ENCODE results near the gene FNIP1.

The FNIP1 gene

DNA sequence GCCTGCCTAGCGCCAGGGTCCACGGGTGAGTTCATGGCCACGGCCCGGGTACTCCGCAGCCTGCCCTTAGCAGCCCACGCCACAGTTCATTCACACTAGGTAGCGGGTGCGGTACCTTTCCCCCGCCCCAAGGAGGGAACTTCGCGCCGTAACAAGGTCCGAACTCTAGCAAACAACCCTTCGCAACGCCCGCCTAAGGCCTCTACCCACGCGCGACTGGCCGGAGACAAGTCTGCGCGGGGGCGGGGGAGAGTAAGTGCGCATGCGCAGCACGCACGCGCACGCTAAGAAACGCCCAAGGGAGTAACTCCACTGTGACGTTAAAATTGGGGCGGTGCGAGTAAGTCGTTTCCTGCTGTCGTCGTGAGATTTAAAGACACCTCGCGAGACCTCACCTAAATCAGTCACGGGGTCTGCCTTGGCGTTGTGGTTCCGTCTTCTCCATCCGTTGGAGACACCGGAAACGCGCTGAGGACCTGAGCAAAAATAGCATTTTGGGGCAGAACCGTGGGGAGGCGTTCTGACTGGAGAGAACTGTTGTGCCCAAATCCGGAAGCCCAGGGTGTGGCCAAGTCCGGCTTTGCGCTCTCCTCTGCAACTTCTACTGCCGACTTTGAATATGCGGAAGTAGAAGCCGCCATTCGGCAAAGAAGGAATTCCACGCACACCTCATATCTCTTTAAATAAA lies 161.7 kb downstream of the FNIP1 start, which contains the start of gene RAPGEF6:
TSS of gene RAPGEF6 (minus strand) at position 234 of the 688 bp plus-strand sequence. CDS start at position 35, 199 bp downstream.
- peak within 1 kb of the TSS; percentile 89 for H3K4me3 ChIP-seq (ENCODE audit: low read depth, low read length)
- in situ Hi-C loops (cut with HindIII; ENCODE audit: low sequenced_read_pairs) = no loop called here
- TF ChIP-seq, protein P1, sequence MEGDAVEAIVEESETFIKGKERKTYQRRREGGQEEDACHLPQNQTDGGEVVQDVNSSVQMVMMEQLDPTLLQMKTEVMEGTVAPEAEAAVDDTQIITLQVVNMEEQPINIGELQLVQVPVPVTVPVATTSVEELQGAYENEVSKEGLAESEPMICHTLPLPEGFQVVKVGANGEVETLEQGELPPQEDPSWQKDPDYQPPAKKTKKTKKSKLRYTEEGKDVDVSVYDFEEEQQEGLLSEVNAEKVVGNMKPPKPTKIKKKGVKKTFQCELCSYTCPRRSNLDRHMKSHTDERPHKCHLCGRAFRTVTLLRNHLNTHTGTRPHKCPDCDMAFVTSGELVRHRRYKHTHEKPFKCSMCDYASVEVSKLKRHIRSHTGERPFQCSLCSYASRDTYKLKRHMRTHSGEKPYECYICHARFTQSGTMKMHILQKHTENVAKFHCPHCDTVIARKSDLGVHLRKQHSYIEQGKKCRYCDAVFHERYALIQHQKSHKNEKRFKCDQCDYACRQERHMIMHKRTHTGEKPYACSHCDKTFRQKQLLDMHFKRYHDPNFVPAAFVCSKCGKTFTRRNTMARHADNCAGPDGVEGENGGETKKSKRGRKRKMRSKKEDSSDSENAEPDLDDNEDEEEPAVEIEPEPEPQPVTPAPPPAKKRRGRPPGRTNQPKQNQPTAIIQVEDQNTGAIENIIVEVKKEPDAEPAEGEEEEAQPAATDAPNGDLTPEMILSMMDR (IDR thresholded peaks at IDR 0.05; ENCODE audit: low read depth, low read length) = peak; percentile 5
- peak; percentile 100 for DNase-seq (ENCODE audit: low read depth, low spot score)

DNA sequence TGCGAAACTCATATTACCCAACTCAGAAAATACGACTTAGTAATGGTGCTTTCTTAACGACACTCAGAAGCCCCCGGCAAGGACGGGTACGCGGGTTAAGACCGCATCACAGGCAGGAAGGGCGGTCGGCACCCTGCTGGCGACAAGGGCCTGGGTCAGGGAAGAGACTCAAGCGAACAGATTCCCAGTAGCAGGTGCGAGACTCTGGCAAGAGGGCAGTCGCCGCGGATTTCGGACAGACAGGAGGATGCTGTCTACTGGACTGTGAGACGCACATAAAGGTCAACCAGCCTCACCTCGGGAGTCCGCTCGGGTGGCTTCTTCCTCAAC lies 162.2 kb downstream of the FNIP1 start:
- in situ Hi-C loops (cut with HindIII; ENCODE audit: low sequenced_read_pairs) = no loop called here
- TF ChIP-seq, protein P1 (IDR thresholded peaks at IDR 0.05; ENCODE audit: low read depth, low read length) = no peak
- DNase-seq (ENCODE audit: low read depth, low spot score) = peak; percentile 56
- peak overlapping the region; percentile 89 for H3K4me3 ChIP-seq (ENCODE audit: low read depth, low read length)

DNA sequence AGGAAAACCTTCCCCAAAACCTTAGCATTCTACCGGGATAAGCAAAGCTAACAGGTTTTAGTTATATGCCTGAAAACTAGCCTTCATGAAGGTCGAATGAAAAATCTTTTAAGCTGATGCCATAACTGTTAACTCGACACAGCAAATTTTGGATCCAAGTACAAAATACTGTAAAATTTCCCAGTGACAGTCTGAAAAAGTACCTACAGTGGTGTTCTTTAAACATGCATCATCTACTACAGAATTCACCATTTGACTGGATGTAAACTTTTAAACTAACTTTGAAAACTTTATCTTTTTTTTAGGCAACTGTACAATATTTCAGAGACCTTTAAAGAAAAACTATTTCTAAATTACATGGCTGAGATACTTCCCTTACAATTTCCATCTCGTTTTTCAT lies 162.6 kb downstream of the FNIP1 start:
- peak overlapping the region; percentile 89 for H3K4me3 ChIP-seq (ENCODE audit: low read depth, low read length)
- TF ChIP-seq, protein P1 (IDR thresholded peaks at IDR 0.05; ENCODE audit: low read depth, low read length) = no peak
- in situ Hi-C loops (cut with HindIII; ENCODE audit: low sequenced_read_pairs) = no loop called here
- no peak for DNase-seq (ENCODE audit: low read depth, low spot score)

DNA sequence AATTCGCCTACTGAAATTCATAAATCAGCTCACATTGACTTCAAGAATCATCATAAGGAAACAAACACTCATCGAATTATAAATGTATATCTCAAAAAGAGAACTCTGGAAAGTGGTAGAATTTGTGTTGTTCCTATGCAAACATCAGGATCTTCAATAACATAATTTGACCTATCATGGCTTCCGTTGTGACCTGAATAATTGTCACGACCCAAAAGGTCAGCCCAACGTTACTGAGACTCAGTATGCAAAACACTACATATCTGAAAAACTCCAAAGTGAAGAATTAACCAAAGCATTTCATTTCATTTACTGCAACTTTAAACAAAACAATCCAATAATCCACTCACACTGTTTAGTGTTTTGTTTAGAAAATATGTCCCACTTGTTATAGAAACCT lies 163.0 kb downstream of the FNIP1 start:
- peak overlapping the region; percentile 89 for H3K4me3 ChIP-seq (ENCODE audit: low read depth, low read length)
- in situ Hi-C loops (cut with HindIII; ENCODE audit: low sequenced_read_pairs) = no loop called here
- no peak for DNase-seq (ENCODE audit: low read depth, low spot score)
- TF ChIP-seq, protein P1 (IDR thresholded peaks at IDR 0.05; ENCODE audit: low read depth, low read length) = no peak

DNA sequence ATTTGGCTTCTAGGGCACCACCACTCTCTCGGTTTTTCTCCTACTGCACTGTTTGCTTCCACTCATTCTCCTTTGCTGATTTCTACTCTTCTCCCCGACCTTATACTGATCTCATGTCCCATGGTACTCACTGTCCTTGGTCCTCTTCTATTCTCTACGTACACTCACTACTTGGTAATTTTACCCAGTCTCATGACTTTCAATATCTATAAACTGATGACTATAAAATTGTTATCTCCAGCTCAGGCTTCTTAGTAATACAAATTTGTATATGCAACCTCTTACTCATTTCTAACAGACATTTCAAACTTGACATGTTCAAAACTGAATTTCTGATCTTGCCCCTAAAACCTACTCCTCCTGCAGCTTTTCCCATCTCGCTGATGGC lies 165.9 kb downstream of the FNIP1 start:
- H3K4me3 ChIP-seq (ENCODE audit: low read depth, low read length) = no peak overlapping the region
- no peak for DNase-seq (ENCODE audit: low read depth, low spot score)
- TF ChIP-seq, protein P1 (IDR thresholded peaks at IDR 0.05; ENCODE audit: low read depth, low read length) = no peak
- in situ Hi-C loops (cut with HindIII; ENCODE audit: low sequenced_read_pairs) = no loop called here

DNA sequence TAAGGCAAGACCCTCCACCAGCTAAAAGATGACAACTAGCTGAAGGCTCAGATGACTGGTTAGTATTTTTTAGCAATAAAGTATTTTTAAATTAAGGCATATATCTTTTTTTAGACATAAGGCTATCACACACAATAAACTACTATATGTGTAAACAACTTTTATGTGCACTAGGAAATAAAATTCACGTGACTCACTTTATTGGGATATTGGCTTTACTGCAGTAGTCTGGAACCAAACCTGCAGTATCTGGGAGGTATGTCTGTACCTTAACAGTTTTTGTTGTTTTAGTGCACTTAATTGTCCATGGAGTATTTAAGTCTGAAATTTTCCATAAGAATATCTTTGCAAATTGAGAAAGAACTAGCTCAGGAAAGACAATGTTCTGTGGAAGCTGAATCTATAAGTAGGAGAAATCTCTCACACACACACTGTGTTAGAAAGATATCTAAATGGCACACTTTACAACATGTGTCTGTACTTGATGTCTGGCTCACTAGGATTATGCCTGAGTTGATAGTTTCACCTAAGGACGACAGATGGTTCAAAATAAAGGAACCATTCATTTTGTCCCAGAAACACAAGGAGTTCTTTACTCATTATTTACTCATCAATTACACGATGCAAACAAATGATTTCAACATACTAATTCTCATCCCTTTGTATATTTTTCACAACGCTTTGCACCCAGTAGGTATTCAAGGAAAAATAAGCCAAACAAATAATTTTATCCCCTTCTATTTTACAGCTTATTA lies 166.4 kb downstream of the FNIP1 start:
- in situ Hi-C loops (cut with HindIII; ENCODE audit: low sequenced_read_pairs) = no loop called here
- H3K4me3 ChIP-seq (ENCODE audit: low read depth, low read length) = no peak overlapping the region
- TF ChIP-seq, protein P1 (IDR thresholded peaks at IDR 0.05; ENCODE audit: low read depth, low read length) = no peak
- DNase-seq (ENCODE audit: low read depth, low spot score) = no peak

All from astrocyte of the spinal cord (primary cell).